Aorta (tissue), 5 donors: ENCODE results near the gene GCNT2. TPM values are rescaled to one million over a fixed set of nuclear protein-coding genes. Genes with fewer than 3 reads are reported as not detected.

ENCODE experiments used
- ATAC-seq: fragments of 200-7000 bp; cut with Tn5 transposase; one replicate; pipeline ENCODE4 v1.9.1; 2022; ENCODE audit warnings: moderate library complexity; ENCODE audit not compliant: low FRiP score
- DNase-seq, 2 donors: peaks; one replicate each; pipeline ENCODE4 v3.0.0-alpha.2; 2020
- H3K27ac ChIP-seq, 2 donors: one replicate each; pipeline ENCODE4 v1.5.1; 2013; ENCODE audit warnings: low read length in 2 of 2, mild to moderate bottlenecking in 2 of 2, moderate library complexity in 2 of 2, control low read depth in 1 of 2, inconsistent platforms in 1 of 2, low read depth in 1 of 2
- H3K27me3 ChIP-seq, 2 donors: one replicate each; pipeline ENCODE4 v1.6.1; 2013; ENCODE audit warnings: control low read depth in 1 of 2, low read length in 1 of 2, mild to moderate bottlenecking in 1 of 2, moderate library complexity in 1 of 2; ENCODE audit not compliant: insufficient read depth in 2 of 2, control insufficient read depth in 1 of 2
- H3K36me3 ChIP-seq, 2 donors: one replicate each; pipeline ENCODE4 v1.6.1; 2013; ENCODE audit warnings: control low read depth in 1 of 2, low read length in 1 of 2, mild to moderate bottlenecking in 1 of 2; ENCODE audit not compliant: insufficient read depth in 2 of 2, control insufficient read depth in 1 of 2
- H3K4me1 ChIP-seq, 2 donors: one replicate each; pipeline ENCODE4 v1.6.1; 2013; ENCODE audit warnings: low read length in 2 of 2, control low read depth in 1 of 2, mild to moderate bottlenecking in 1 of 2, moderate library complexity in 1 of 2; ENCODE audit not compliant: insufficient read depth in 2 of 2, control insufficient read depth in 1 of 2
- H3K4me3 ChIP-seq, 2 donors: one replicate each; pipeline ENCODE4 v1.5.1; 2013; ENCODE audit warnings: low read length in 2 of 2, control low read depth in 1 of 2, mild to moderate bottlenecking in 1 of 2
- H3K9me3 ChIP-seq: one replicate; pipeline ENCODE4 v1.6.1; 2013; ENCODE audit warnings: mild to moderate bottlenecking, low read length; ENCODE audit not compliant: control insufficient read depth
- WGBS, 2 donors: extraction: QIAGEN DNeasy Blood & Tissue Kit; methylation state at CpG; one replicate each; pipeline ENCODE4 v1.1.7; 2013; 5-methylcytosine and 5-hydroxymethylcytosine counted together
- intact Hi-C, 2 donors: fragments of 100-400 bp; cut with DNase I; formaldehyde crosslinking; loops; one replicate each; pipeline versions ENCODE4 v1.14.2 to v1.15.0; 2022
- polyA plus RNA-seq, 2 donors: library from polyadenylated mRNA; stranded (reverse); fragments of 200-250 nt; gene quantifications; one replicate each; pipeline ENCODE4 v1.2.3, GENCODE V29; 2013
- total RNA-seq, 2 donors: library from RNA; stranded (reverse); fragmentation: NEBNext Ultra II Directional; extraction: Animal tissue kit (Norgen Biotek cat#: 25700); gene quantifications; one replicate each; pipeline ENCODE4 v1.2.1, GENCODE V29; 2021
- donor health status: healthy with polysubstance abuse.
- donor health status: Bipolar disorder and iron deficiency.
- donor health status: DM: no; HTN: no; CAD: no.
- donor health status: DM: no; HTN: no; CAD: no.
- donor health status: DM: yes; HTN: yes; CAD: no.

The GCNT2 gene
- total and polyA plus RNA-seq, 4 donors = 3.4 to 18.6 (median 9.2) TPM

GRCh38 chr6:10624836-10625235 lies 103.7 kb downstream of the GCNT2 start:
- Histone ChIP-seq H3K27ac (no peak overlapping the region), H3K4me3 (no peak overlapping the region), H3K9me3 (no peaks in the 10 kb centered on the region), H3K36me3 (peaks cover 4 to 6% of the 10 kb centered on the region in 2 donors), H3K27me3 (no peaks in the 10 kb centered on the region), H3K4me1 (no peaks in the 10 kb centered on the region)
- 95% methylated on average over 5 of the region's 5 CpGs for WGBS, 2 donors
- intact Hi-C loops = loop anchor here in 1 of 2 donors (5.0 kb wide), 1 partner anchor 113 kb away; no protein-coding TSS in a partner anchor
- ATAC-seq = no peak
- DNase-seq = no peak

GRCh38 chr6:10626154-10626741 lies 105.1 kb downstream of the GCNT2 start:
- ATAC-seq = no peak
- intact Hi-C loops = no loop called here
- no peaks in the 10 kb centered on the region for H3K9me3 ChIP-seq
- no peaks in the 10 kb centered on the region for H3K4me1 ChIP-seq
- H3K4me3 ChIP-seq = no peak overlapping the region
- no peaks in the 10 kb centered on the region for H3K27me3 ChIP-seq
- no peak for DNase-seq
- WGBS, 2 donors = 76% methylated on average over 9 of the region's 9 CpGs
- peaks cover 4 to 6% of the 10 kb centered on the region in 2 donors for H3K36me3 ChIP-seq
- no peak overlapping the region for H3K27ac ChIP-seq

- intact Hi-C loops = no loop called here
- no peak overlapping the region for H3K4me3 ChIP-seq
- H3K27me3 ChIP-seq = no peaks in the 10 kb centered on the region
- H3K36me3 ChIP-seq = peaks cover 4 to 6% of the 10 kb centered on the region in 2 donors
- WGBS, 2 donors = 97 to 98% methylated on average over 1 of the region's 1 CpG
- H3K9me3 ChIP-seq = no peaks in the 10 kb centered on the region
- DNase-seq = no peak
- ATAC-seq = no peak
- no peaks in the 10 kb centered on the region for H3K4me1 ChIP-seq
- no peak overlapping the region for H3K27ac ChIP-seq
Observed at GRCh38 chr6:10627800-10628199, 106.6 kb downstream of the GCNT2 start.

- DNase-seq = no peak
- Histone ChIP-seq H3K27ac (no peak overlapping the region), H3K4me1 (no peaks in the 10 kb centered on the region), H3K27me3 (no peaks in the 10 kb centered on the region), H3K36me3 (peaks cover 0 to 4% of the 10 kb centered on the region in 2 donors), H3K4me3 (no peak overlapping the region), H3K9me3 (no peaks in the 10 kb centered on the region)
- intact Hi-C loops = no loop called here
- WGBS, 2 donors = 95 to 96% methylated on average over 1 of the region's 1 CpG
- no peak for ATAC-seq
Observed at GRCh38 chr6:10630178-10630577, 109.0 kb downstream of the GCNT2 start.

GRCh38 chr6:10633216-10633615 lies 112.1 kb downstream of the GCNT2 start:
- DNase-seq (no peak), ATAC-seq (no peak)
- 82 to 89% methylated on average over 1 of the region's 1 CpG for WGBS, 2 donors
- H3K27ac ChIP-seq = no peak overlapping the region
- H3K27me3 ChIP-seq = no peaks in the 10 kb centered on the region
- H3K9me3 ChIP-seq = no peaks in the 10 kb centered on the region
- H3K4me3 ChIP-seq = no peak overlapping the region
- H3K36me3 ChIP-seq = peaks cover 0 to 1% of the 10 kb centered on the region in 2 donors
- no peaks in the 10 kb centered on the region for H3K4me1 ChIP-seq
- intact Hi-C loops = no loop called here

- 92 to 94% methylated on average over 8 of the region's 8 CpGs for WGBS, 2 donors
- H3K27ac ChIP-seq = no peak overlapping the region
- no peak overlapping the region for H3K4me3 ChIP-seq
- no peaks in the 10 kb centered on the region for H3K9me3 ChIP-seq
- intact Hi-C loops = no loop called here
- DNase-seq (no peak), ATAC-seq (no peak)
- no peaks in the 10 kb centered on the region for H3K27me3 ChIP-seq
- H3K36me3 ChIP-seq = no peaks in the 10 kb centered on the region
- no peaks in the 10 kb centered on the region for H3K4me1 ChIP-seq
Observed at GRCh38 chr6:10640412-10640811, 119.3 kb downstream of the GCNT2 start.

GRCh38 chr6:10641528-10641927 lies 120.4 kb downstream of the GCNT2 start:
- Histone ChIP-seq H3K4me1 (no peaks in the 10 kb centered on the region), H3K9me3 (no peaks in the 10 kb centered on the region), H3K36me3 (no peaks in the 10 kb centered on the region), H3K4me3 (no peak overlapping the region), H3K27me3 (no peaks in the 10 kb centered on the region), H3K27ac (no peak overlapping the region)
- intact Hi-C loops = no loop called here
- ATAC-seq (no peak), DNase-seq (no peak)
- 91 to 95% methylated on average over 3 of the region's 3 CpGs for WGBS, 2 donors

GRCh38 chr6:10643201-10643651 lies 122.1 kb downstream of the GCNT2 start:
- Histone ChIP-seq H3K27me3 (no peaks in the 10 kb centered on the region), H3K9me3 (no peaks in the 10 kb centered on the region), H3K4me3 (no peak overlapping the region), H3K36me3 (no peaks in the 10 kb centered on the region), H3K4me1 (no peaks in the 10 kb centered on the region), H3K27ac (no peak overlapping the region)
- 79 to 84% methylated on average over 3 of the region's 3 CpGs for WGBS, 2 donors
- intact Hi-C loops = no loop called here
- ATAC-seq = no peak
- DNase-seq = no peak

- Histone ChIP-seq H3K9me3 (no peaks in the 10 kb centered on the region), H3K36me3 (no peaks in the 10 kb centered on the region), H3K4me3 (no peak overlapping the region), H3K27ac (no peak overlapping the region), H3K4me1 (no peaks in the 10 kb centered on the region), H3K27me3 (no peaks in the 10 kb centered on the region)
- no peak for ATAC-seq
- 94 to 100% methylated on average over 1 of the region's 1 CpG for WGBS, 2 donors
- DNase-seq = no peak
- intact Hi-C loops = no loop called here
Observed at GRCh38 chr6:10644225-10644624, 123.1 kb downstream of the GCNT2 start.
